IMR-90 (cell line): Measurements from ENCODE around the gene ANK3. TPM values are rescaled to one million over a fixed set of nuclear protein-coding genes. Genes with fewer than 3 reads are reported as not detected.

Experiments used
- ATAC-seq: fragments of 200-7000 bp; cut with Tn5 transposase; 2 replicates; pipeline ENCODE4 v1.9.1; 2020; ENCODE audit warnings: low read depth, mild to moderate bottlenecking, moderate library complexity
- BruUV-seq: library from RNA; stranded (reverse); fragments of 400-500 nt; replicated peaks from 2 replicates; lab custom pipeline; 2021; lab: Mats Ljungman, UMichigan
- CTCF ChIA-PET: fragments of 300-600 bp; formaldehyde crosslinking; extraction: SDS; loops from one replicate; lab custom pipeline; 2021; ENCODE audit warnings: antibody characterized with exemption; lab: Yijun Ruan, JAX
- POLR2A ChIA-PET: fragments of 300-600 bp; sonication (Branson Sonifier 250); formaldehyde crosslinking; loops from one replicate; lab custom pipeline; 2022; ENCODE audit warnings: antibody characterized with exemption; ENCODE audit not compliant: unreplicated experiment; lab: Charles Lee
- DNase-seq: peaks from one replicate; pipeline ENCODE4 v3.0.0; 2013
- H2AFZ ChIP-seq: replicated peaks from 2 replicates; pipeline ENCODE3; 2013; ENCODE audit warnings: low read length, mild to moderate bottlenecking; ENCODE audit not compliant: poor library complexity
- H2AK5ac ChIP-seq: 2 replicates; pipeline ENCODE4 v1.6.1; 2013; ENCODE audit warnings: low read depth, low read length, inconsistent platforms
- H2AK9ac ChIP-seq: replicated peaks from 2 replicates; pipeline ENCODE3; 2013; ENCODE audit warnings: mild to moderate bottlenecking, low read depth, low read length, moderate library complexity; ENCODE audit not compliant: poor library complexity
- H2BK120ac ChIP-seq: 2 replicates; pipeline ENCODE4 v1.6.1; 2013; ENCODE audit warnings: low read depth, low read length, inconsistent platforms
- H2BK15ac ChIP-seq: 3 replicates; pipeline ENCODE4 v1.6.1; 2013; ENCODE audit warnings: low read depth, low read length, inconsistent platforms
- H2BK20ac ChIP-seq: 2 replicates; pipeline ENCODE4 v1.6.1; 2013; ENCODE audit warnings: low read depth, mild to moderate bottlenecking, inconsistent platforms, low read length, moderate library complexity
- H2BK5ac ChIP-seq: 2 replicates; pipeline ENCODE4 v1.6.1; 2013; ENCODE audit warnings: mild to moderate bottlenecking, low read depth, low read length, inconsistent platforms; ENCODE audit not compliant: poor library complexity, severe bottlenecking
- H3K14ac ChIP-seq: replicated peaks from 2 replicates; pipeline ENCODE4 v1.6.1; 2013; ENCODE audit warnings: low read depth, low read length, inconsistent platforms
- H3K18ac ChIP-seq: 2 replicates; pipeline ENCODE4 v1.6.1; 2013; ENCODE audit warnings: low read depth, low read length, control low read depth
- H3K23ac ChIP-seq: 2 replicates; pipeline ENCODE4 v1.6.1; 2013; ENCODE audit warnings: low read depth, low read length, inconsistent platforms
- H3K27ac ChIP-seq: 2 replicates; pipeline ENCODE4 v1.5.1; 2013; ENCODE audit warnings: mild to moderate bottlenecking, control low read depth, low read length; ENCODE audit not compliant: insufficient read depth
- H3K27me3 ChIP-seq: 2 replicates; pipeline ENCODE4 v1.6.1; 2013; ENCODE audit warnings: low read length; ENCODE audit not compliant: control insufficient read depth, insufficient read depth
- H3K36me3 ChIP-seq: 2 replicates; pipeline ENCODE4 v1.6.1; 2013; ENCODE audit warnings: low read length, mixed read lengths; ENCODE audit not compliant: control insufficient read depth, insufficient read depth
- H3K4ac ChIP-seq: 2 replicates; pipeline ENCODE4 v1.6.1; 2013; ENCODE audit warnings: low read depth, low read length, inconsistent platforms
- H3K4me1 ChIP-seq: 2 replicates; pipeline ENCODE4 v1.6.1; 2013; ENCODE audit warnings: low read length, mixed read lengths; ENCODE audit not compliant: control insufficient read depth, insufficient read depth
- H3K4me2 ChIP-seq: 2 replicates; pipeline ENCODE4 v1.6.1; 2013; ENCODE audit warnings: low read depth, mild to moderate bottlenecking, control low read depth, low read length, moderate library complexity
- H3K4me3 ChIP-seq: 2 replicates; pipeline ENCODE4 v1.5.1; 2013; ENCODE audit warnings: low read depth, mild to moderate bottlenecking, control low read depth, low read length, moderate library complexity; ENCODE audit not compliant: insufficient read depth
- H3K56ac ChIP-seq: 2 replicates; pipeline ENCODE4 v1.6.1; 2013; ENCODE audit warnings: low read length, inconsistent platforms; ENCODE audit not compliant: insufficient read depth; ENCODE audit errors: extremely low read depth
- H3K79me1 ChIP-seq, 2 experiments: 2 replicates each; pipeline ENCODE4 v1.6.1; 2013; ENCODE audit warnings: low read length in 2 of 2, inconsistent platforms in 1 of 2, low read depth in 1 of 2
- H3K9ac ChIP-seq: 2 replicates; pipeline ENCODE4 v1.6.1; 2013; ENCODE audit warnings: low read depth, low read length, control low read depth
- H3K9me1 ChIP-seq: 2 replicates; pipeline ENCODE4 v1.6.1; 2013; ENCODE audit warnings: low read length, inconsistent platforms; ENCODE audit not compliant: insufficient read depth
- H3K9me3 ChIP-seq: 2 replicates; pipeline ENCODE4 v1.6.1; 2013; ENCODE audit warnings: low read length; ENCODE audit not compliant: control insufficient read depth, insufficient read depth
- H4K20me1 ChIP-seq: 2 replicates; pipeline ENCODE4 v1.6.1; 2013; ENCODE audit warnings: low read length, inconsistent platforms; ENCODE audit not compliant: insufficient read depth
- H4K5ac ChIP-seq: 2 replicates; pipeline ENCODE4 v1.6.1; 2013; ENCODE audit warnings: mild to moderate bottlenecking, low read depth, low read length, control low read depth
- H4K8ac ChIP-seq, 2 experiments: 2 replicates each; pipeline ENCODE4 v1.6.1; 2013; ENCODE audit warnings: low read depth in 2 of 2, low read length in 2 of 2, control low read depth in 1 of 2, inconsistent platforms in 1 of 2
- H4K91ac ChIP-seq: 2 replicates; pipeline ENCODE4 v1.6.1; 2013; ENCODE audit warnings: low read depth, low read length, inconsistent platforms; ENCODE audit not compliant: insufficient read depth
- BHLHE40 ChIP-seq: fragments of 150-350 bp; IDR thresholded peaks from 2 replicates; pipeline ENCODE4 v1.6.1; 2016; ENCODE audit warnings: mild to moderate bottlenecking, low read depth, low read length
- CHD1 ChIP-seq: IDR thresholded peaks from 2 replicates; pipeline ENCODE4 v1.6.1; 2012; ENCODE audit warnings: low read depth, low read length, improper control_type of control experiment
- FOS ChIP-seq: fragments of 150-350 bp; IDR thresholded peaks from 2 replicates; pipeline ENCODE4 v1.6.1; 2016; ENCODE audit warnings: low read depth, low read length
- MAFK ChIP-seq: IDR thresholded peaks from 2 replicates; pipeline ENCODE4 v1.6.1; 2012; ENCODE audit warnings: low read depth, low read length, improper control_type of control experiment
- NFE2L2 ChIP-seq: fragments of 150-350 bp; IDR thresholded peaks from 2 replicates; pipeline ENCODE4 v1.6.1; 2016; ENCODE audit warnings: low read depth, mild to moderate bottlenecking, low read length
- POLR2A ChIP-seq: IDR thresholded peaks from 2 replicates; pipeline ENCODE4 v1.6.1; 2012; ENCODE audit warnings: mild to moderate bottlenecking, low read depth, low read length
- WGBS, 2 experiments: methylation state at CpG; one replicate each; pipeline versions ENCODE4 v1.1.5 to v1.1.7; 2013; ENCODE audit warnings: missing lambda C conversion rate in 2 of 2; ENCODE audit not compliant: insufficient read length in 1 of 2; ENCODE audit errors: extremely low coverage in 2 of 2; 5-methylcytosine and 5-hydroxymethylcytosine counted together
- dilution Hi-C: fragments of 300-500 bp; cut with HindIII; formaldehyde crosslinking; loops from one replicate; pipeline ENCODE4 v1.14.3; 2018; ENCODE audit warnings: low sequenced_read_pairs; ENCODE audit not compliant: unreplicated experiment
- in situ Hi-C: fragments of 300-500 bp; cut with MboI; formaldehyde crosslinking; loops from 3 replicates; pipeline ENCODE4 v1.14.3; 2019; ENCODE audit warnings: low sequenced_read_pairs, inconsistent platforms, mixed read lengths
- intact Hi-C: fragments of 100-400 bp; cut with micrococcal nuclease; formaldehyde crosslinking; loops from 2 replicates; pipeline ENCODE4 v1.10.0; 2022
- polyA plus RNA-seq, 3 experiments: library from polyadenylated mRNA; depleted of rRNA; stranded (reverse); fragments of >200 nt; gene quantifications; 2 replicates each; pipeline ENCODE4 v1.2.3, GENCODE V29; 2012; ENCODE audit warnings: low replicate concordance in 1 of 3
- total RNA-seq: library from RNA; depleted of rRNA; stranded (reverse); fragments of >200 nt; gene quantifications from 2 replicates; pipeline ENCODE4 v1.2.3, GENCODE V29; 2012
- TF ChIP-seq, protein P1 (sequence below): fragments of 150-350 bp; IDR thresholded peaks from 2 replicates; pipeline ENCODE4 v1.6.1; 2017; ENCODE audit warnings: mild to moderate bottlenecking, antibody characterized with exemption, low read length, low read depth

ANK3 gene
- total and polyA plus RNA-seq, 2 of the 4 experiments (the other 2 are of a cell fraction), result 0.63 to 1.8 TPM

DNA sequence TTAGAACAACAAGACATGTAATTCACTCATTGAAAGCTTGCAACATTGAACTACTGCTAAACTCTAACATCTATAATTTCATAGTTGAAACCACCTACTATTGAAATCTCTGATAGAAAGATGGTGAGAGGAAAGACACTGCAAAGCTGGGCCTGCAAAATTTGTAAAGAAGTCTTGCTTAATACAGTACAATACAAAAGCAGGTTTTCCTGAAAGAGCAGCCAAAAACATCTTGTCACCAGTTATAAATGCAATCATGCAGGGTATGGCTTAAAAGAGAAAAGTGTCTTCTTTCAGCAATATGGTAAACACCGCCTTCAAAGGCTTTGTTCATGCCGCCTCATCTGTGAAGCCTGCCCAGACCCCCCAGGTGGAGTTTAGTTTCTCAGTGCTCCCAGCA, 109.2 kb downstream of the ANK3 start:
- Histone ChIP-seq H2BK120ac (no peak overlapping the region), H3K9ac (no peak overlapping the region), H3K4me1 (peaks cover 1% of the 10 kb centered on the region; the same call in 1 of the 2 replicates), H4K20me1 (no peaks in the 10 kb centered on the region), H3K9me3 (no peaks in the 10 kb centered on the region), H2BK5ac (no peak overlapping the region), H3K27me3 (peaks cover 4% of the 10 kb centered on the region; the same call in 1 of the 2 replicates), H3K27ac (no peak overlapping the region), H4K8ac (no peak overlapping the region), H3K9me1 (no peaks in the 10 kb centered on the region), H3K4me2 (no peak overlapping the region), H3K18ac (no peak overlapping the region), H3K23ac (no peak overlapping the region), H2AFZ (no peak overlapping the region), H3K56ac (no peak overlapping the region), H4K5ac (no peak overlapping the region), H3K79me1 (no peaks in the 10 kb centered on the region), H2BK15ac (no peak overlapping the region), H2AK9ac (no peak overlapping the region), H3K36me3 (no peaks in the 10 kb centered on the region), H4K91ac (no peak overlapping the region; the same call in 1 of the 2 replicates), H3K4me3 (no peak overlapping the region), H2AK5ac (no peak overlapping the region), H3K14ac (no peak overlapping the region), H2BK20ac (no peak overlapping the region), H3K4ac (no peak overlapping the region)
- POLR2A ChIA-PET, result no interaction called here
- intact Hi-C loops (loop anchor here (5.0 kb wide), 1 partner anchor 147 kb away; no protein-coding TSS in a partner anchor), in situ Hi-C loops (no loop called here), dilution Hi-C loops (no loop called here)
- CTCF ChIA-PET, result no interaction called here
- ATAC-seq, result no peak
- BruUV-seq, result no TSS peak
- TF ChIP-seq FOS (no peak), POLR2A (no peak), BHLHE40 (no peak), CHD1 (no peak), MAFK (no peak), NFE2L2 (no peak)
- TF ChIP-seq, protein P1, sequence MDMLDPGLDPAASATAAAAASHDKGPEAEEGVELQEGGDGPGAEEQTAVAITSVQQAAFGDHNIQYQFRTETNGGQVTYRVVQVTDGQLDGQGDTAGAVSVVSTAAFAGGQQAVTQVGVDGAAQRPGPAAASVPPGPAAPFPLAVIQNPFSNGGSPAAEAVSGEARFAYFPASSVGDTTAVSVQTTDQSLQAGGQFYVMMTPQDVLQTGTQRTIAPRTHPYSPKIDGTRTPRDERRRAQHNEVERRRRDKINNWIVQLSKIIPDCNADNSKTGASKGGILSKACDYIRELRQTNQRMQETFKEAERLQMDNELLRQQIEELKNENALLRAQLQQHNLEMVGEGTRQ, result no peak
- DNase-seq, result no peak
- no CpG with 5 or more reads among the region's 2 CpGs for WGBS, 2 experiments
